ENCODE results near the gene UBE2D2.
A peak's percentile ranks its signal among the peaks of the same experiment; 100 is the strongest.
"Not testable (repeated sequence)": the region's sequence is repeated elsewhere in the genome, so short reads cannot be mapped to it uniquely, and the experiment has no call there.

UBE2D2 gene

DNA sequence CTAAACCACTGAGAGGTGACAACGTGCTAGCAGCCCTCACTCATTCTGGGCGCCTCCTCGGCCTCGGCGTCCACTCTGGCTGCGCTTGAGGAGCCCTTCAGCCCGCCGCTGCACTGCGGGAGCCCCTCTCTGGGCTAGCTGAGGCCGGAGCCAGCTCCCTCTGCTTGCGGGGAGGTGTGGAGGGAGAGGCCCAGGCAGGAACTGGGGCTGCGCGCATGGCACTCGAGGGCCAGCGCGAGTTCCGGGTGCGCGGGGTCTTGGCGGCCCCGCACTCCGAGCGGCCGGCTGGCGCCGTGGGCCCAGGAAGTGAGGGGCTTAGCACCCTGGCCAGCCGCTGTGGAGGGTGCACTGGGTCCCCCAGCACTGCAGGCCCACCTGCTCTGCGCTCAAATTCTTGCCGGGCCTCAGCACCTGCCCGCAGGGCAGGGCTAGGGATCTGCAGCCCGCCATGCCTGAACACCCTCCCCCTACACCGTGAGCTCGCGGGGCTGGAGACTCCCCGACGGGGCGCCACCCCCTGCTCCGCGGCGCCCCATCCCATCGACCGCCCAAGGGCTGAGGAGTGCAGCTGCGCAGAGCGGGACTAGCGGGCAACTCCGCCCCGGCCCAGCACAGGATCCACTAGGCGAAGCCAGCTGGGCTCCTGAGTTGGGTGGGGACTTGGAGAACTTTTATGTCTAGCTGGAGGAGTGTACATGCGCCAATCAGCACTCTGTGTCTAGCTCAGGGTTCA is 11.8 kb upstream of the UBE2D2 start:
- no peak for DNase-seq (ENCODE audit: low spot score)

DNA sequence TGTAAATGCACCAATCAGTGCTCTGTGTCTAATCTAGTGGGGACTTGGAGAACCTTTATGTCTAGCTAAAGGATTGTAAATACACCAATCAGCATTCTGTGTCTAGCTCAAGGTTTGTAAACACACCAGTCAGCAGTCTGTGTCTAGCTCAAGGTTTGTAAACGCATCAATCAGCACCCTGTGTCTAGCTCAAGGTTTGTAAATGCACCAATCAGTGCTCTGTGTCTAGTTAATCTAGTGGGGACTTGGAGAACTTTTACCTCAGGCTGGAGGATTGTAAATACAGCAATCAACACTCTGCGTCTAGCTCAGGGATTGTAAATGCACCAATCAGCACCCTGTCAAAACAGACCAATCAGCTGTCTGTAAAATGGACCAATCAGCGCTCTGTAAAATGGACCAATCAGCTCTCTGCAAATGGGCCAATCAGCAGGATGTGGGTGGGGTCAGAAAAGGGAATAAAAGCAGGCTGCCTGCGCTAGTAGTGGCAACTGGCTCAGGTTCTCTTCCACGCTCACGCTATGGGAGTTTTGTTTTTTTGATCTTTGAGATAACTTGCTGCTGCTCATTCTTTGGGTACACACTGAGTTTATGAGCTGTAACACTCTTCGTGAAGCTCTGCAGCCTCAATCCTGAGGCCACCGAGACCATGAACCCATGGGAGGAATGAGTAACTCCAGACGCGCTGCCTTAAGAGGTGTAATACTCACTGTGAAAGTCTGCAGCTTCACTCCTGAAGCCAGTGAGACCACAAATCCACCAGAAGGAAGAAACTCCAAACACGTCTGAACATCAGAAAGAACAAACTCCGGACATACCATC is 10.9 kb upstream of the UBE2D2 start:
- not testable (repeated sequence) for DNase-seq (ENCODE audit: low spot score)

DNA sequence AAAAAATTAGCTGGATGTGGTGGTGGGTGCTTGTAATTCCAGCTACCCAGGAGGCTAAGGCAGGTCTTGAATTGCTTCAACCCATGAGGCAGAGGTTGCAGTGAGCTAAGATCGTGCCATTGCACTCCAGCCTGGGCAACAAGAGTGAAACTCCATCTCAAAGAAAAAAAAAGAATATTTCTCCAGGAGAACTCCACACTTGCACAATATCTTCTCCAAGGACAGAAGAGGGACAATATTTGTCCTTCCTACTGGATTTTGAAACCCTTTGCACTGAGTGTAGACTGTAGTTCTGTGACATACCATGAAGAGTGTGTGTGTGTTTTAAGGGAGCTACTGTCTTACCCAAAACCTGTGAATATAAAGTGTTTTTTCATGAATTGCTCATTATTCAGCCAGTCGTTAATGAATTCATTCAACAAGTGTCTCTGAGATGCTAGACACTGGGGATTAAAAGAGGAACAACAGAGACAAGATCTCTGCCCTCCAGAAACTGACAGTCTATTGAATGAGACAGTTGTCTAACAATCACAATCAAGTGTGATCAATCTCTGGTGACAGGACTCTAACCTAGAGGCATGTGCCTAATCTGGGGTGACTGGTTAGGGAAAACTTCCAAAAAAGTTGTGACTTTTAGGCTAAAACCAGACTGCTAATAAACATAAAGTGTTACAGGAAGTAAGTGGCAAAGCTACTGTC is 9.8 kb upstream of the UBE2D2 start:
- no peak for DNase-seq (ENCODE audit: low spot score)

DNA sequence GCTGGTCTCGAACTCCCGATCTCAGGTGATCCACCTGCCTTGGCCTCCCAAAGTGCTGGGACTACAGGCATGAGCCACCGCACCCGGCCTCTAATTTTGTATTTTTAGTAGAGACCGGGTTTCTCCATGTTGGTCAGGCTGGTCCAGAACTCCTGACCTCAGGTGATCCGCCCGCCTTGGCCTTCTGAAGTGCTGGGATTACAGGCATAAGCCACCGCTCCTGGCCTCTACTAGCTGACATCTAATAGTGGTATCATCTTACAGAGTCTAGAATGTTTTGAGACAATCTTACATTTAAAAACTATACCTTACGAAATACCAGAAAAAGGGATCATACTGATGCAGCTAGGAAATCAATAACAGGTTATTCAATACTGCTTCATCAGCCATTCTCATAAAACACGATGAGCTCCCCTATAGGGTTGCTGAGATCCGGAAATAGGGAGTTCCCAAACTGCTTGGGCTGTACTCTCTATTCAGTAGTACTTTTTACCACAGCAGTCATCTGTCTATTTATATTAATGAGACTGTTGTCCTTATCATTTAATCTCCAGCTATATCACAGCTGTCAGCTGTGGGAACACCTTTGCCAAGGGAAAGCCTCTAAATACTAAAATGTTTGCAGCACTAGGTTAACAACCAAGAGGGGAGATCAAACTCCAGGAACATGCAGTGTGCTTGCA is 8.1 kb upstream of the UBE2D2 start:
- no peak for DNase-seq (ENCODE audit: low spot score)

DNA sequence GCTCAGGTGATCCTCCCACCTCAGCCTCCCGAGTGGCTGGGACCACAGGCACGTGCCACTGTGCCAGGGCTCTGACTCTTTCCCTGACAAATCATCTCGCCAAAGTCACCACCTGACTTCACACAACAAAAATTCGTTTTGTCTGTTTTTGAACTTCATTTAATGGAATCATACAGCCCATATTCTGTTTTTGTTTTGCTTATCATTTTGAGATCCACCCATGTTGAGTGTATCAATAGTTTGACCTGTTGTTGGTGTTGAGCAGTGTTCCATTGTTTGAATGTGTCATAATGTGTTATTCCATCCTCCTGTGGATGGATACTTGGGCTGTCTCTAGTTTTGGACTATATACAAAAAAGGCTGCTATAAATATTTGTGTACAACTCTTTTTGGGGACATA is 6.9 kb upstream of the UBE2D2 start:
- DNase-seq (ENCODE audit: low spot score): no peak

DNA sequence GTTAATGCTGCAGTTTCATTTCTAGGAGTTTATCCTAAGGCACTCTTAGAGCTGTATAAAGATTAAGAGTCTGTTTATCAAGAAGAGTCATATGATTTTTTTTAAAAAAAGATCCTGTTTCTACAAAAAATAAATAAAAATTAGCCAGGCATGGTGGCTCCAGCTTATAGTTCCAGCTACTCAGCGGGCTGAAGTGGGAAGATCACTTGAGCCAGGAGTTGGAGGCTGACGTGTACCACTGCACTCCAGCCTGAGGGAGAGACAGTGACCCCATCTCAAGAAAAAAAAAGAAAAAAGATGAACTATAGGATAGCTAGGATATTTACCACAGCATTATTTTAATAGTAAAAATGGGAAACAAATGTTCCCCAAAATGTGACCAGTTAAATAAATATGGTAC is 3.3 kb upstream of the UBE2D2 start:
- DNase-seq (ENCODE audit: low spot score): no peak

DNA sequence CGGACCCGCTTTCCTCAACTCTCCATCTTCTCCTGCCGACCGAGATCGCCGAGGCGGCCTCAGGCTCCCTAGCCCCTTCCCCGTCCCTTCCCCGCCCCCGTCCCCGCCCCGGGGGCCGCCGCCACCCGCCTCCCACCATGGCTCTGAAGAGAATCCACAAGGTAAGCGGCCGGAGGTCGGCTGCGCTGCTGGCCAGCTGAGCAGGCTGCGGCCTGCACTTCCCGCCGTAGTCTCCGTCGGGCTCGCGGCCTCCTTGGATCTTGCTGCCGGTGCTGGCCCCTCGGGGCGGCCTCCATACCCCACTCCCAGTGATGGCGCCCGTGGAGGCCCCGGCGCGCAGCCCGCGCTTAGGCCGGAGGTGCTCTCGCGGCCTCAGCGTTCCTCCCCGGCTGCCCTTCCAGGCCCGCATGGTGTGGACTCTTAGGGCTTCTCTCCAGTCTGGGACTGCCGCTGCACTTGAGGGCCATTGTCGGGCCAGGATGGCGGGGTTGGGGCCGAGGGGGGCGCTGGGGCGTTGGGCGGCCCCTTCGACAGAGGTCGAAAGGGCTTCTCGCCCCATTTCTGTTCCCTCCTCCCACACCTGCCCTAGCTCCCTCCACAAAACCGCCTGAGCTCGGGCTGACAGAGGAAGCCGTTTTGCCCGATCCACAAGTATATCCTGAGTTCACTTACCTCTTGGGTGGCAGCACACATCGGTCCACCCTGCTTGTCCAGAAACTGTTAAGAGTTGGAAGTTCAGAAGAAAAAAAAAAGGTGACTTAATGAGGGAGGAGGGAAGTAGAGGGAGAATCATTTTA is 714 bp downstream of the UBE2D2 start:
- DNase-seq (ENCODE audit: low spot score): peak; percentile 71

DNA sequence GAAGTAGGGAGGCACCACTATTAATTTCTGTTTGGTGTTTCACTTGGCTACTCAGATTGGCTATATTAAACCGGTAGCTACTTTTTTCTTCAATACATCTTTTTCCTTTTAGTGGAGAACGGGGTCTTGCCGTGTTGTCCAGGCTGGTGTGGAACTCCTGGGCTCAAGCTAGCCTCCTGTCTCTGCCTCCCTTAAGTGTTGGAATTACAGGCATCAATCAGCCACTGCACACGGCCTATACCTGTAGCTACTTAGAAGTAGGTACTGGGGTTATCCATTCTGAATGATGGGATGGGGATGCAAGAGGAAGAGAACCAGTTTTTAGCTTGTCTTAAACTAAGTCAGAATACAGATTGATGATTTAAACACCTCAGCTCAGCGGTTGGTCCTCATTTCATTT is 1.7 kb downstream of the UBE2D2 start:
- no peak for DNase-seq (ENCODE audit: low spot score)

DNA sequence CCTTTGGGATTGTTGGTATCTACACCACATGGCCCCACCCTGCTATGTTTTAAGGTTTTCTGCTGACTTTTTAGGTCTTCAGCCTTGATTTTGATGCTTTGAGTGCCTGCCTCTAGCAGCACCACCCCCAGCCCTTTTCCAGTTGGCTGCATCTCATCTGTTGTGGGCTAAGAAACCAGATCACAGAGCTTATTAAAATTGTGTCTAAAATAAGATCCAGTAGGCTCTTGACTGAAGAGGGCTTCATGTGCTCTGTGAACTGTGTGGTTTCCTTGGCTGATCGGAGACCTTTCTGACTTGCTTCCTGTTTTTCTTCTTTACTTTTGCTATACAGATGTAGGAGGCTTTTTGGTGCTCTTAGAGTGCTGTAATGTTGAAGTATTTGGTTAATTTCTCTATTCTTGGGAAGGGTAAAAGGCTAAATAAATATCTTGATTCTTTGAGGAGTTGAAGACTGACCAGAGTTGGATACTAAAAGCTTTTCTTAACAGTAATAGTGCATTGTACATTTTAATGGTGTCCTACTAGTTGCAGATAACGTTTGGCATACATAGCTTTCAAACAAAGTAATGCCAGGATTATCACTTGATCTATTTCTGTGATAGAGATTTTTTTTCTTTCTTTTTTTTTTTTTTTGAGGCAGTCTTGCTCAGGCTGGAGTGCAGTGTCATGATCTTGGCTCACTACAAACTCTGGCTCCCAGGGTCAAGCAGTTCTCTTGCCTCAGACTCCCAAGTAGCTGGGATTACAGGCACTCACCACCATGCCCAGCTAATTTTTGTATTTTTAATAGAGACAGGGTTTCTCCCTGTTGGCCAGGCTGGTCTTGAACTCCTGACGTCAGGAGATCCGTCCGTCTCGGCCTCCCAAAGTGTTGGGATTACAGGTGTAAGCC is 4.5 kb downstream of the UBE2D2 start:
- DNase-seq (ENCODE audit: low spot score): no peak

DNA sequence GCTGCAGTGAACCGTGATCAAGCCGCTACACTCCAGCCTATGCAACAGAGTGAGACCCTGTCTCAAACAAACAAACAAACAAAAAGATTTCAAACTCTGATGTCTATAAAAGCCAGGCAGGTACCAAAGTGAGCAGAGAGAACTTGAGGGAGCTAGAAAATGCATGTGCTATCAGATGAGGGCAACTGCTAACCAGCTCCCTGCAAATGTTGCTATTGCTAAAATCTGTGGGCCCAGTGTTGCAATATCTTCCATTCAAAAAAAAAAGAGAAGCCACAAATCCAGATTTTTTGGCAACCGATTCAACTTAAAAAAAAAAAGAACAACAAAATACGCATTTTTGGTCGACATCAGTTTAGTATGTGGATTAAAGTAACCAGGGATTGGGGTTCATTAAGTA is 5.5 kb downstream of the UBE2D2 start:
- DNase-seq (ENCODE audit: low spot score): peak; percentile 36

DNA sequence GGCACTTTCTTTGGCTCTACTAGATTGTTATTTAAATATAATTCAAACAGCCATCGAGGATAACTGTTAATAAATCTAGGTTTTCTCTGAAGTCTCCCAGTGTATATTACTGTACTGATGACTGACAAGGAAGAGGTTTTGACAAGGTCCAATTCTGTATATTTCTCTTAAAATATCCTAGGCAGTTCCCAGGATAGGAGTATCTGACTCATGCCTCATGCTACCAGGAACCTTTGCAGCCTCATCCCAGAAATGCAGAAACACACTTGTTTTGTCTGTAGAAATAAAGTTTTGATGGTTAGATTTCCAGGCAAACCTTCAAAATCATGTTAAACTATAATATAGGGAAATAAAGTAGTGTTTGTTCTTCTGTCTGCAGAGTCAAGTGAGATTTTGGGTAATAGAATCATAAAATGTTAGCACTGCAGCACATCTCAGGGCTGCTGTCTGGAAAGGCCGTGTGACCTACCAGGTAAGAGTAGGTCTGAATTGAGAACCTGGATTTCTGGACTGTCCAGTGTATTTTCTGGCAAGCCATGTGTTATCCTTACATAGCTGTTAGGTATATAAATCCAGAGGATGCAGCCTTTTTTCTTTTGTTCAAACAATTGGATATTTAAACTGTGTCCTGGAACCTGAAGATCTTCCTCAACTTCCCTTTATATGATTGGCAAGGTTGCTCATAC is 8.3 kb downstream of the UBE2D2 start:
- peak; percentile 13 for DNase-seq (ENCODE audit: low spot score)

DNA sequence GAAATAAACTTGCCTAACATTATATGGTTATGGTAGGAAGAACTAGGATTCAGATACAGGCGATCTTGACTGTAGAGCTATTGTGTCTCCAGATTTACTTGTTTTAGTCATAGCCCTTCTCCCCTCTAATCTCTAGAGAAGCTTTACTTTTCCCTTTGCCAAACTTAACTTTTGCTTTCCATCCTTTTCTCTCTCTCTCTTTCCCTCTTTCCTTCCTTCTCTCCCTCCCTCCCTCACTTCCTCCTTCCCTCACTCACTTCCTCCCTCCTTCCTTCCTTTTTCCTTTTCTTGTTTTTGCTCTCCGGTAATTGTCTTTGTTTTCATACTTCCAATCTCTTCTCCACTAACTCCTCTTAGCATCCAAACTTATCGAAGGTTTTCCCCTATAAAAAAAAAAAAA is 10.4 kb downstream of the UBE2D2 start:
- no peak for DNase-seq (ENCODE audit: low spot score)

DNA sequence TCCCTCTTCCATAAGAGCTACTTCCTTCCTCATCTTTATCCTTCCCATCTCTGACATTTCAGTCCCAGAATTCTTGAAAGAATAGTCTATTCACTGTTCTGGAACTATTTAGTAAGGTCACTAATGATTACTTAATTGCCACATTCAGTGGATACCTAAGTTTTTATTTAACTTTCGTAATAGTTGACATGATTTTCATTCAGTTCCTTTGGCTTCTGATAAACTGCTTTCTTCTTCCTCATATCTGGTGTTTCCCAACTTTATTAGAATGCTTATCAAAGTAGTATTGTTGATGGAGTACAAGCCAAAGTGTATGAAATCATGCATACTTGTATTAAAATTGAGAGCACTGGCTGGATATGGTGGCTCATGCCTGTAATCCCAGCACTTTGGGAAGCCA is 10.8 kb downstream of the UBE2D2 start:
- DNase-seq (ENCODE audit: low spot score): no peak

DNA sequence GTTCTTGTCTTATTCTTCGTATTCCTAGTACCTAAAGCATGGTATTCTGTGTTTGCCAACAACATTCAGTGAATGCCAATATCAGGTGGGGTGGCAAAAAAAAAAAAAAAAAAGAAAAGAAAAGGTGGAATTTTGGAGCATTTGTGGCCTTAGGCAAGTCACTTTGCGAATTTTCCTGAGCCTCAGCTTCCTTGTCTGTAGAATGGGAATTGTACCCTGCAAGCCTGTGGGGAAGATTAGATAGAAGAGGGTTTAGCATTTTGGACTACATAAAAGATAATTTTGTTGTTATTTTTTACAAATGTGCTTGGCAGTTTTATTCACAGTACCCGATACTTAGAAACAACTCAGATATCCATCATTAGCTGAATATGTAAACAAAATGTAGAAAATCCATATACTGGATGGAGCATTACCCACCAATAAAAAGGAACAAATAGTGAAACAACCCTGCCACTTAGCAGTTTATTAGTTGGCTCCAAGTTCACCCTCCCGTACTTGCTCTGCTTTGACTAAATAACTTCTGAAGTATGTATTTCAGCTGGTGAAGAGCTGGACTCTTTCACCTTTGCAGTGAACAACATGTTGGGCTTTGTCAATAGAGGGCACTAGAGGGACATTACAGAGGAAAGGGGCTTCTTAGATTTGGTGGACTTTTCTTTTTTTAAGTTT is 13.6 kb downstream of the UBE2D2 start:
- peak; percentile 44 for DNase-seq (ENCODE audit: low spot score)

DNA sequence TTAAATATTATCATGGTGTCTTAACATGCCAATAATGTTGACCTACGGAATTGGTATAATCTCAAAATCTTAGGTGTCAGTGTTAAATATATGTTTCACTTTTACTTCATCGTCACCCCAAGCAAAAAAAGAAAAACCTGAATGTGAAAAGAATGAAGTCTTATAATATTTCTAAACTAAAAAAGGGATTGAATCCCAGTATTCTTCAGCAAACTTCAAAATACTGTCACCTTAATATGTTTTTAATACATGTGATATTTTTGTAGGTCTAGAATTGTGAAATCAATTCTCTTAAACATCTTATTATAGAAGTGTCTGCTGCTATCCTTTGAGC is 14.1 kb downstream of the UBE2D2 start:
- DNase-seq (ENCODE audit: low spot score): no peak

DNA sequence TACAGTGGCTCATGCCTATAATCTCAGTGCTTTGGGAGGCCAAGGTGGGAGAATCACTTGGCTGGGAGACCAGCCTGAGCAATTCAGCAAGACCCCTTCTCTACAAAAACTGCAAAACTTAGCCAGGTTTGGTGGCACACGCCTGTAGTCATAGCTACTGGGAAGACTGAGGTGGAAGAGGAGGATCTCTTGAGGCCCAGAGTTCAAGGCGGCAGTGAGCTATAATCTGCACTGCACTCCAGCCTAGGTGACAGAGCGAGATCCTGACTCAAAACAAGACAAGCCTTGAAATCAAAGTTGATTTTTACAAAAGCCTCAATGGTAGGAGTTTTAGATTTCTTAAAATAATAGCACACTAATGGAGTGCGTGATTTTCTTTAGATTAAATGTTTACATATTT is 14.6 kb downstream of the UBE2D2 start:
- DNase-seq (ENCODE audit: low spot score): no peak

DNA sequence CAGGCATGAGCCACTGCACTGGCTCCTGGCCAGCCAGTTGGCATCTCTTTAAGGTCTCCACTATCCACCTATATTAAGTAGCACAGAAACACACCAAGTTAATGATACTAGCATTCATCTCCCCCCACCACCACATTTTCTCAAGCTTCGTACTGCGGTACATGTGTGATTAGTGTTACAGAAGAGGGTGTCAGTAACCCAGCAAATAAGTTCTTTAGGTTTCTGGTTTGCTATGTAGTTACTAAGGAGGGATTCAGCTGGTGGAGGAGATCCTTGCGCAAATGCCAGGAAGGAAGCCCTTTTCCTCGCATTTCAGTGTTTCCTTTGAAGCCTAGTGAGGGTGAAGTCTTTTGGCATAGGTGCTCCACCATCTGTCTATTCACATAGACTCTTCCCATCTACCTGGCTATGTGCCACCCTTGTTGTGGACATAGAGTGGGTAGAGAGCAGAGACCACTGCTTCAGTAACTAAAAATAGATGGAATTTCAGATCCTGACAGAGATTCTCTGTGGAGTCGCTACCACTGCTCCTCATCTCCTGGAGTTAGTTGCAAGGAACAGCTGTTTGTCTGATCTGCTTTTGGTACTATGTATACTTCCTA is 16.7 kb downstream of the UBE2D2 start:
- DNase-seq (ENCODE audit: low spot score): no peak

DNA sequence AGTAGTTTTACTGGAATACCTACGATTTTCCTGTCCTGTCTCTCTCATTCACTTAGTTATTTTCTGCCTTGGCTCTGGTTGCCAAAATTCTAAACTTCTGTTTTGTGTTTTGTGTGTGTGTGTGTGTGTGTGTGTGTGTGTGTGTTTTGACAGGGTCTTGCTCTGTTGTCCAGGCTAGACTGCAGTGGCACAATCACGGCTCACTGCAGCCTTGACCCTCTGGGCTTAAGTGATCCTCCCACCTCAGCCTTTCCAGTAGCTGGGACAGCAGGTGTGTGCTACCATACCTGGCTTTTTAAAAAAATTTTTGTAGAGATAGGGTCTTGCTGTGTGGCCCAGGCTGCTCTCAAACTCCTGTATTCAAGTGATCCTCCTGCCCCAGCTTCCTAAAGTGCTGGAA is 17.2 kb downstream of the UBE2D2 start:
- DNase-seq (ENCODE audit: low spot score): no peak

DNA sequence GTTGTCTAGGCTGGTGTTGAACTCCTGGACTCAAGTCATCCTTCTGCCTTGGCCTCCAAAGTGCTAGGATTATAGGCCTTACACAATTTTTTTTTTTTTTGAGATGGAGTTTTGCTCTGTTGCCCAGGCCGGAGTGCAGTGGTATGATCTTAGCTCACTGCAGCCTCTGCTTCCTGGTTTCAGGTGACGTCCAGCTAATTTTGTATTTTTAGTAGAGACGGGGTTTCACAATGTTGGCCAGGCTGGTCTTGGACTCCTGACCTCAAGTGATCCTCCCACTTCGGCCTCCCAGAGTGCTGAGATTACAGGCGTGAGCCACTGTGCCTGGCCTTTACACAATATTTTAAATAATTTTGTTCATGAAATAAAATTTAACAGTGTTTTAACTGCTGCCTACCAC is 21.0 kb downstream of the UBE2D2 start:
- not testable (repeated sequence) for DNase-seq (ENCODE audit: low spot score)
